ENCODE data around the gene CENPX. TPM values are rescaled to one million over a fixed set of nuclear protein-coding genes. Genes with fewer than 3 reads are reported as not detected.

Gene CENPX
- 123 and 162 TPM in 2 replicates for total RNA-seq

GRCh38 chr17:82022310-82022980 is at the start of gene CENPX:
Gene CENPX (minus strand): TSS chr17:82022878. CDS start chr17:82022861, 17 bp downstream.

GRCh38 chr17:82065638-82066303 is 43.1 kb upstream of the CENPX start, which contains the start of gene DUS1L:
Gene DUS1L (minus strand): TSS chr17:82065804. CDS start chr17:82065059, 745 bp downstream.

GRCh38 chr17:82051776-82052637 is 29.3 kb upstream of the CENPX start, which contains the start of the genes GPS1 and RFNG:
Gene GPS1 (plus strand): TSS chr17:82051898. CDS start chr17:82051932, 34 bp downstream.
Gene RFNG (minus strand): TSS chr17:82051811. CDS start chr17:82051766, 45 bp downstream.

GRCh38 chr17:82037092-82037888 is 14.6 kb upstream of the CENPX start, which contains the start of gene DCXR:
Gene DCXR (minus strand): TSS chr17:82037697. CDS start chr17:82037682, 15 bp downstream.

GRCh38 chr17:82031303-82031884 is 8.7 kb upstream of the CENPX start, which contains the start of gene RAC3:
Gene RAC3 (plus strand): TSS chr17:82031678. CDS start chr17:82031762, 84 bp downstream.

GRCh38 chr17:82022981-82023446 is 336 bp upstream of the CENPX start, which contains the start of gene LRRC45:
Gene LRRC45 (plus strand): TSS chr17:82023305. CDS start chr17:82023644, 339 bp downstream.

GRCh38 chr17:81977211-81977808 is 45.4 kb downstream of the CENPX start, which contains the start of gene ASPSCR1:
Gene ASPSCR1 (plus strand): TSS chr17:81977629. CDS start chr17:81977647, 18 bp downstream.

Other genes with a start within 250 kb of the CENPX start
- gene GCGR, start 218.7 kb downstream of the CENPX start, total RNA-seq = not detected in 2 replicates
- gene MCRIP1, start 189.6 kb downstream of the CENPX start, total RNA-seq = 34.9 and 50.1 TPM in 2 replicates
- not detected in 2 replicates for gene PPP1R27, start 187.8 kb downstream of the CENPX start, total RNA-seq
- 1,284 and 1,865 TPM in 2 replicates for gene P4HB, start 162.3 kb downstream of the CENPX start, total RNA-seq
- gene ARHGDIA, start 151.5 kb downstream of the CENPX start, total RNA-seq = 326 and 351 TPM in 2 replicates
- 184 and 208 TPM in 2 replicates for gene ALYREF, start 131.3 kb downstream of the CENPX start, total RNA-seq
- gene ANAPC11, start 131.2 kb downstream of the CENPX start, total RNA-seq = 235 and 300 TPM in 2 replicates
- 3.0 TPM in 1 of 2 replicates, not detected in the other for gene NPB, start 120.6 kb downstream of the CENPX start, total RNA-seq
- 50.9 and 54.8 TPM in 2 replicates for gene PCYT2, start 111.5 kb downstream of the CENPX start, total RNA-seq
- gene SIRT7, start 104.7 kb downstream of the CENPX start, total RNA-seq = 32.9 and 35.1 TPM in 2 replicates
- gene MAFG, start 95.1 kb downstream of the CENPX start, total RNA-seq = 9.5 and 12.1 TPM in 2 replicates
- 55.8 and 60.5 TPM in 2 replicates for gene PYCR1, start 85.6 kb downstream of the CENPX start, total RNA-seq
- gene MYADML2, start 75.6 kb downstream of the CENPX start, total RNA-seq = not detected in 2 replicates
- not detected in 2 replicates for gene NOTUM, start 61.7 kb downstream of the CENPX start, total RNA-seq
- gene ASPSCR1, start 45.2 kb downstream of the CENPX start, total RNA-seq = 6.9 and 12.5 TPM in 2 replicates
- 16.3 and 21.5 TPM in 2 replicates for gene LRRC45, start 427 bp upstream of the CENPX start, total RNA-seq
- 53.3 and 75.5 TPM in 2 replicates for gene RAC3, start 8.8 kb upstream of the CENPX start, total RNA-seq
- gene DCXR, start 14.8 kb upstream of the CENPX start, total RNA-seq = 161 and 191 TPM in 2 replicates
- 37.6 and 38.2 TPM in 2 replicates for gene RFNG, start 28.9 kb upstream of the CENPX start, total RNA-seq
- gene GPS1, start 29.0 kb upstream of the CENPX start, total RNA-seq = 115 and 136 TPM in 2 replicates
- 76.2 and 82.9 TPM in 2 replicates for gene DUS1L, start 42.9 kb upstream of the CENPX start, total RNA-seq
- 474 and 632 TPM in 2 replicates for gene FASN, start 75.4 kb upstream of the CENPX start, total RNA-seq
- 8.1 and 16.5 TPM in 2 replicates for gene CCDC57, start 190.0 kb upstream of the CENPX start, total RNA-seq
- gene SLC16A3, start 206.2 kb upstream of the CENPX start, total RNA-seq = 256 and 274 TPM in 2 replicates

All from airway epithelial cell (primary cell).